GM18951 (cell line): ENCODE results near the gene MPDZ.

Experiments used
- POLR2A ChIP-seq: IDR thresholded peaks from 4 replicates; pipeline ENCODE4 v1.6.1; 2011; ENCODE audit warnings: mild to moderate bottlenecking; ENCODE audit not compliant: insufficient read length, insufficient read depth; ENCODE audit errors: extremely low read depth
- in situ Hi-C: fragments of 300-500 bp; cut with MboI; formaldehyde crosslinking; loops from one replicate; pipeline ENCODE4 v1.12.0; 2022; ENCODE audit warnings: low sequenced_read_pairs, mixed read lengths, inconsistent platforms; ENCODE audit not compliant: unreplicated experiment

The MPDZ gene

DNA sequence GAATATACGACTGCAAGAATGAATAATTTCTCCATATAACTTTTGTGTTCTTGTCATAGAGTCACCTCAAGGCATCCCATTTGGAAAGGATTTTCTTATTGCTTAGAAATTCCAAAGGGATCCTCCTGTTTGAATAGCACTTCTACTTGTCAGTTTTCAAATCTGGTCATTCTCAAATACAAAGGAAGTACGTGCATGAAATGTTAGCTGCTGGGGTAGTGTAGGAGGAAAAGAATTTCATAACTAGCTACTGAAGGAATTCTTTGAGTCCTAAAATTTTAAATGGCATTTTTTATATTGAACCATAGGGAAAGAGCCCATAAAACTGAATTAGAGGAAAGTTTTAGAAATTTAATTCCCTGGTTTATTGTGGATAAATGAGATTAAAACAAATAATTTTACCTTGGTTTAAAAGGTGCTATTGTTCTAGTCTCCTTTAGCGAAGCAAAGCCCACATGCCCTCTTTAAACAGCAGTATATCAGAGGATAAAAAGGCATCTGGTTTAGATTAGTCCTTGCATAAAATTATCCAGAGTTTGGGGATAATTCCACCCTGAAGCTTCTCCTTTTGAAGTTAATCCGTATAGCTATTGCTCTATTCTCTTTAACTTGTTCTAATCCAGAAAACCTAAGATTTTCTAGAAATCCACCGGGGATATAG, 2.0 kb upstream of the MPDZ start:
- in situ Hi-C loops, result no loop called here
- TF ChIP-seq POLR2A, result no peak

DNA sequence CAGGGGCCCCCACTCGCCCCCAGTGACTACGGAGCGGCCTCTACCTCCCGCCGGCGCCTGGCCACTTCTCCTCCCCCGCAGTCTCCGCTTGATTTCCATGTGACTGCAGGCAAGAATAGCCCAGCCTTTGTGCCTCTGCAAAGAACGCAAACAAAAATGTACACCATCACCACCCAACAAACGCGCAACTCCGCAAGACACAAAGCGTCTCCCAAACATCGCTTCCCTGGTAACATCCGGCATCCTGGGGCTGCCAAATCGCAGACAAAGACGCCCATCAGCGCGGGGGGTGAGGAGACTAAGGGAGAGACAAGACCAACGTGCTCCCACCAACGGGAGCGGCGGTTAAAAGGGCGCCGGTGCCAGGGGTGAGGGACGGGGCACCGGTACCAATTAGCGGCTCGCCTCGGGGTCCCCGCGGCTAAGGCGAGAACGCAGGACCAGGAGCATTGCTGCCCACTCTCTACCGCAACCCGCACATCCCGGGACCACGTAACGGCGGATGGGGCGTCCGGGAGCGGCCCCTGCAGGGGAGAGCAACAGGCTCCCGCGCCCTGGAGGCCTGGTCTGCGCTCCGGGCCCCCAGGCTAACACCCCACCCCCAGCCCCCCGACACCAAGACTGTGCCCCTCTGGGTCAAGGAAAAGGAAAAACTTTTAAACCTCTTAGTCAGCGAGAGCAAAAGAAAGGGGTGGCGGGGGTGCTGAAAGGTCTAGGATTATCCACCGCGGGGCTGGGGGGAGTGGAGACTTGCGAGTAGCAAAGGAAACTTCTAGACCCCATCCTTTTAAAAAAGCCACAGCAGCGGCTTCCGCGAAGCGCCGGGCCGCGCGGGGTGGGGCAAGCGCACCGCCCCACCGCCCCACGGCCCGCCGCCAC, 885 bp downstream of the MPDZ start:
- in situ Hi-C loops, result no loop called here
- no peak for TF ChIP-seq POLR2A

DNA sequence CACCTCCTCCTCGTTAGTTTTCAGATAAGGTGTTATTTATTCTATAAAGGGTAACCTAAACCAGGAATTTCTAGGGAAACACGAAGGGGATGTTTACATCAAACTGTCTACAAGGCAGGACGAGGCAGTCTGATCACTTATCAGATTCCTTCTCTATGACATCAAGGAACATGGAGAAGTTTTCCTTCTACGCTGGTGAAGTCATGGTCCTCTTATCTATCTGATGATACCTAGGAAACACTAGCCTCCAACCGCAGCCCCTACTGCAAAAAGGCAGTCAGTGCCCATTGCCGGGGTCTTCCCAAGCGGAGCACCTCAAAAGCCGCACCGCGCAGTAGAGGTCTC, 1.5 kb downstream of the MPDZ start:
- in situ Hi-C loops, result no loop called here
- no peak for TF ChIP-seq POLR2A

DNA sequence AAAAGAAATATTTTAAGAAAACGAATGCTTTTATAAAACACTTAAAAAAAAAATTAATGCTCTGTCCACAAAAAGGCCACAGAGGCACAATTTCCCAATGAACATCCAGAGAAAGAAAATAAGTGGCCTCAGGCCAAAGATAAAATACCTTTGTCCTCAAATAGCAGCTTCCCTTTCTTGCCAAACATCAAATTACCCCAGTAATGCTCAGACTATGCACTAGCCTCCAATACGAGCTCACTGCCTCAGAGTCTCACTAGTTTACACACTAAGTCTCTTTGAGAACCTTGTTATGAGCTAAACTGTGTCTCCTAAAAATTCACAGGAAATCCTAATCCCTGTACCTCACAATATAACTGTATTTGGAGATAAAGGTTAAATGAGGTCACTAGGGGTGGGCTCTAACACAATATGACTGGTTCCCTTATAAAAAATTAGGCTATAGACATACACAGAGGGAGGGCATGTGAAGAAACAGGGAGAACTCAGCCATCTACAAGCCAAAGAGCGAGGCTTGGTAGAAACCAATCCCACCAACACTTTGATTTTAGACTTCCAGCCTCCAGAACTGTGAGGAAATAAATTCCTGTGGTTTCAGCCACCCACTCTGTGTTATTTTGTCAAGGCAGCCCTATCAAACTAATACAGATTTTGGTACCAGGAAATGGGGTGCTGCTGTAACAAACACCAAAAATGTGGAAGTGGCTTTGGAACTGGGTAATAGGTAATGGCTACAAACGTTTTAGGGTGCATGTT, 4.4 kb downstream of the MPDZ start:
- TF ChIP-seq POLR2A, result no peak
- in situ Hi-C loops, result no loop called here

DNA sequence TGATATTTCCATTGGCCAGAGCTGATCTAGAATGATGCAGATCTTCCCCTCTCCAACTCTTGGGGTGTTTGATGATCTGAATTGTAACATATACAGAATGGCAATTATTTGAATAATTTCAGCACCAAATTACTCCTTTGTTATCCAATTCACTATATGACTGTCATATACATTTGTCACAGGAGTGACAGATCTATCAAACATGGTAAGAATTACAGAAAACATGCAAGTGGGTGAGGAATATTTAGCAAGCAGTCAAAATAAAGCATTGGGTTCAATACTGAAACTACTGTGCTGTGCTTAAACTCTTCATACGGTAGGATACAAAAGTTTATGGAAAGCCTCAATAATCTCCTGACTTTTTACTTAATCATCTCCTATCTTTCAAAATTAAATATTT, 8.8 kb downstream of the MPDZ start:
- TF ChIP-seq POLR2A, result no peak

DNA sequence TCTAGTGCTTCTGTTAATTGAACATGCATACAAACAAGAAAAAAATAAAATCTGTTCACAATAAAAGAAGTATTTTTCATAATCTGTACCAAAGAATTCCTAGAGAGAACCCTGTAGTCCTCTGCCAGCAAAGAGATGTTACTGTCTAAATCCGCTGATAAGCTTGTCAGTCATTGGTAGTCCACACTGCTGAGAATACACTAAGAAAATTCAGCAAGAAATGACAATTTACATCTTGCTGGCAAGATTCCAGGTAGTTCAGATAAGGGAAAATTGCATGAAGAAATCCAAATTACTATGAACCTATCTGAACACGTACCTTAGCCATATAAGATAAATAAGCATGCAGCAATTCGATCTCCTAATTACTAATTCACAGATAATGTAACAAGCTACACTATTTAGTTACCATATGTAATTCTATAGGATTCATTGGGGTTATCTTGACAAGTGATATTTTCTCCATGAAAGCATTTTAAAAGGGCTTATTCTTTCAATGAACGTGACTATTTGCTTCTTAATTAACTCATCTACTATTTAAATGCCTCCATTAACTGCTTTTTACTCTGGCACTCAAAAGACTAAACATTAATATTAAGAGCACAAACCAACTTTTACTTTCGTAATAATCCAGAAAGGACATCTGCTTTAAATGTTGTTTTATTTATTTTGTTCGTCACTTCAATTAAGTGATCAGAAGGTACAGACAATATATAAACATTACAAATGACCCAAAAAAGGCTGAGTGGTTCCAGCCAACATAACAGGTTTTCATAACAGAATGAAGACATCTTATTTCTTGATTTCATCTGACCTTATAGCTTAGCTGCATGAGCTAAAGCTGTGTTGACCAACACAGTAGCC, 9.7 kb downstream of the MPDZ start:
- in situ Hi-C loops, result no loop called here
- TF ChIP-seq POLR2A, result no peak

More for the DNA sequence above, 8.8 kb downstream of the MPDZ start:
- in situ Hi-C loops, result no loop called here

DNA sequence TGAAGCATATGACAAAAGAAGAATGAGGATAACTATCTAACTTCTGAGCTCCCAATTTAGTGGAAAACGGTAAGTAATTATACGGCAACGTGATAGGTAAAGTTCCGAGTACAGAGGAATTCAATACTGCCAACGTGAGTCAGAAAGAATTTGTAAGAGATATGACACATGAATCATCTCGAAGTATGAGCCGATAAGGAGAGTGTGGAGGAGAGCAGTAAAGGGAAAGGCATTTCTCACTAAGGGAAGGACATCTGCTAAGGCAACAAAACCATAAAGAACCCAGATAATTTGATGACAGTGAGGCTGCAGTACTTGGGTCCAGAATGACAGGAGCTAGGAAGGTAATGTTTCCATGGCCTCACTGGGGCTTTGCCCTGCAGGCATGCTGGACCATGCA, 11.0 kb downstream of the MPDZ start:
- no peak for TF ChIP-seq POLR2A
- in situ Hi-C loops, result no loop called here

DNA sequence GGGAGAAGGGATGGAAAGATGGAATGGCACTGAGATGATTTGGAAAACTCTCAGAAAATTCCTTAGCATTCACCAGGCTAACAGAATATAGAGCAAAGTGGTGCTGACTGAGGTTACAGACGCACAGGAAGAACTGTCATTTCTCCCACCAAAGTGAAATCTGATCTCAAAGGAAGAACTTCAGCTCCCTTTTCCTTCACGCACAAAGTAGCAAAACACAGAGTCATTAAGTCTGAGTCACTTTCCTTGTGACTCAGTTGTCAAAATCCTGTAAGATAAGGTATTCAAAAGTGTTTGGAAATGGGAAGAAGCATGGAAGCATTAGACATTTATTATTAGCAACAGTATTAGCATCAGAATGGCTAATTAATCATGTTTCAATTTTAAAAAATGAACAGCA, 11.7 kb downstream of the MPDZ start:
- in situ Hi-C loops, result no loop called here

DNA sequence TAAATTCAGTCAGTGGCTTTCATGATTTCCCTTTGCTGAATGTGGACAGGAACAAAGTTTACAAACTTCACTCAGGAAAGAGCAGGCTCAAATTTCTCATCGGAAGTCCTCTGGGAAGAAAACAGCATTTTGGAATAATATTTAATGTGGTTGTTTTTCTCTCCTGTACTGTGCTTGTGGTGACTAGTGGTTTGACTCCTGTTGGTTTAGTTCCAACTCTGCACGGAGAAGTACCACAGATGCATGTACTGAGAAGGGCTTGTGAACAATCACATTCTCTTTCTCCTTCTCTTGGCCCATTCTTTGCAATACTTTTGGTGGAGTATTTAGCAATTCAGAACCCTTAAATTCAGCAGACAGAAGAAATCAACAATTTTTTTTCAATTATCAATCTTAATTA, 13.3 kb downstream of the MPDZ start:
- in situ Hi-C loops, result no loop called here
- no peak for TF ChIP-seq POLR2A

More for the DNA sequence above, 11.7 kb downstream of the MPDZ start:
- no peak for TF ChIP-seq POLR2A

DNA sequence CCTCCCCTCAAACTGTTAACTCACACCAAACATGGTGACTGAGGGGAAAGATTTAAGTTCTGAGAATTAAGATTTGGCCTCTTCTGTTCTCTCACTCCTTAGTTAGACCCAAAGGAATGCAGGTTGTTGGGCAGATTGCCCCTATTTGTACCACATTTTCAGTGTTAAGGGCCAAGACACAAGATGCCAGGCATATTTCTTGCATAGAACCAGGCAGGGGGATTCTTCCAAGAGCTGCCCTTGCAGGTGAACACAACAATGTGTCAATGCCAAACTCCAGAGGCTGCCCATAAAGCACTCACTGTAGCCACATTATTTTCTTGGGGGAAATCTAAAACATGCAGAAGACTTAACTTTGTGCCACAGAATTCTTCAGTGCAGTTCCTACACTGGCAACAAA, 14.7 kb downstream of the MPDZ start:
- no peak for TF ChIP-seq POLR2A
- in situ Hi-C loops, result no loop called here

DNA sequence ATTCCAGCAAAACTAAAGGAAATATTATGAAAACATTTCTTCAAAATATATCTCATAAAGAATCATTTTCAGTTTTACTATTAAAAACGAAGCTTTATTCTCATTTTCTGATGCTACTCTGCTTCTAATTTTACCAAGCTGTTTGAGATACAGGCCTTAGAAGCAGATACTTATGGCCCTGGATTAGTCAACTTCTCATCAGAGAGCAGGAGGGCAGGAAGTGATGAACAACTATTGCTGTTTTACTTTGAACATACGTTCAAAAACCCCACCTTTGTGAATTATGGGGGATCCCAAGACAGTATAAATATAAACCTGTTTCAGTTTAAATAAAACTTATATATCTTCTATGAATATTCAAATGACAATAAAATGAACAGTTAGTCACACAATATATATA, 16.0 kb downstream of the MPDZ start:
- TF ChIP-seq POLR2A, result no peak
- in situ Hi-C loops, result no loop called here

DNA sequence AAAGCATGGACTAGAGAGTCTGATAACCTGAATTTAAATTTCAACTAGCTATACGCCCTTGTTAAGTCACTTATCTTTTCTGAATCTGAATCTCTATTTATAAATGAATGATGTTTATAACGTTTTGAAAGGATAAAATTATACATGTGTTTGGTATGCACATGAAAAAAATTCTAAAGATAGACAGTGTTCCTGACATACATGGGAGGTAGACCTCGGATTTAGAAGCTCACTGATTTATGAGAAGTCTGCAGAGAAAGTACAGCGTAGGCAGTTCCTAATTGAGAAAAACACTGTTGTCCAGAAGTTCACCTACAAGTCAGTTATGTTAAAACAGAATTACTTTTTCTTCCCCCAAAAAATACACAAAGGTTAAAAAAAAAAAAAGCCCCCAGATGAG, 26.6 kb downstream of the MPDZ start:
- TF ChIP-seq POLR2A, result no peak
- in situ Hi-C loops, result no loop called here

DNA sequence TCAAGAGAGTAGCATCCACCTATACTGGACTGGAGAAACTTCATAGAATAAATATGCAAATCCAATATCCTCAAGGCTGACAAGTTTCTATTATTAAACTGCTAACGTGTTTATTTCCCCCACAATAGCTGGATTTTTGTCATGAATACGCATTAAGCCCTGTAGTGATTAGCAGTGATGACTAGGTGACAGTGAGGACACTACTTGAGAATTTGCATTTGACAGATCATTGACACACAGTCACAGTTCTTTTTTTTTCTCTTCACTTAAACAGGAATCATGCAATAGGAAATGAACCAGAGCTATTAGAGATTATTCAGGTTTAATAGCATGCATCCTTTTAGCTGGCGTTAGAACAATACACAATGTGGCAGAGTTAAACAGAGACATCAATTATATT, 35.3 kb downstream of the MPDZ start:
- TF ChIP-seq POLR2A, result no peak
- in situ Hi-C loops, result no loop called here

DNA sequence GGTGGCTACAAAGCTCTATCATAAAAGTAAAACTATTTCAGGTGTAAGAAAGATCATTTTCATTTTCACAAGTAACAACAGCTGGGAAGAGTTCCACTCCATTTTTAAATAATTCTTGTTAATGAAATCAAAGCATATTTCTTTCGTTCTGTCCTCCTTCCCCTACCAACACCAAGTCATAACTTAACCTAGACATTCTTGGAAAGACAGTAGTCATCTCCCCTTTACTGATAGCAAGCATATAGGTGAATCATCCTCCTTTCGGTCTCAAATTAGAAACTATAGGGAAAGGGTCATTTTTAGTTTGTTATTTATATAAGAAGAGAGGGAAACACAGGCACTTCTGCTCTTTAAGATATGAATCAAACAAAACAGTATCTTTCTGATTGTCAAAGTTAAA, 38.2 kb downstream of the MPDZ start:
- in situ Hi-C loops, result no loop called here
- no peak for TF ChIP-seq POLR2A
